Right forelimb (tissue), 1 donor: ENCODE results near the gene PRELID3B.
"Not testable (repeated sequence)": the region's sequence is repeated elsewhere in the genome, so short reads cannot be mapped to it uniquely, and the experiment has no call there.

Source experiments
- DNase-seq: peaks from one replicate; pipeline ENCODE4 v3.0.0-alpha.2; 2018

PRELID3B gene

GRCh38 chr20:59025086-59025485, 17.5 kb downstream of the PRELID3B start:
- no peak for DNase-seq

DNA sequence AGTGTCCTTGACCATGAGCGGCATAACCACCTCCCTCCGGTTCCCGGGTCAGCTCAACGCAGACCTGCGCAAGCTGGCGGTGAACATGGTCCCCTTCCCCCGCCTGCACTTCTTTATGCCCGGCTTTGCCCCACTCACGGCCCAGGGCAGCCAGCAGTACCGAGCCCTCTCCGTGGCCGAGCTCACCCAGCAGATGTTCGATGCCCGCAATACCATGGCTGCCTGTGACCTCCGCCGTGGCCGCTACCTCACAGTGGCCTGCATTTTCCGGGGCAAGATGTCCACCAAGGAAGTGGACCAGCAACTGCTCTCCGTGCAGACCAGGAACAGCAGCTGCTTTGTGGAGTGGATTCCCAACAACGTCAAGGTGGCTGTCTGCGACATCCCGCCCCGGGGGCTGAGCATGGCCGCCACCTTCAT, 18.5 kb downstream of the PRELID3B start:
- no peak for DNase-seq

GRCh38 chr20:59023616-59024015, 19.0 kb downstream of the PRELID3B start:
- no peak for DNase-seq

DNA sequence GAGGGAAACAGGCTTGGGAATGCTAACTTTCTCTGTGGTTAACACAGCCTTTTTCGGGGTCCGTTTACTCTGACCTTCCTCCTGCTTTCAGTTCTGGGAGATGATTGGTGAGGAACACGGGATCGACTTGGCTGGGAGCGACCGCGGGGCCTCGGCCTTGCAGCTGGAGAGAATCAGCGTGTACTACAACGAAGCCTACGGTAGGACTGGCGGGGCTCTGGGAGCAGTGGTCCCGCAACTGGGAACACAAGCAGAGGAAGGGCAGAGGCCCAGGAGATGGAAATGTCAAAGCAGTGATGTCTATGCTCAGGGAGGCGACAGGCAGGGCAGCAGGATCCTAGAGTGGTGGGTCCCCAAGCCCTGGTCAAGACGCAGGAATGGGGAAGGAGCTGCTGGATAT, 19.8 kb downstream of the PRELID3B start:
- no peak for DNase-seq

DNA sequence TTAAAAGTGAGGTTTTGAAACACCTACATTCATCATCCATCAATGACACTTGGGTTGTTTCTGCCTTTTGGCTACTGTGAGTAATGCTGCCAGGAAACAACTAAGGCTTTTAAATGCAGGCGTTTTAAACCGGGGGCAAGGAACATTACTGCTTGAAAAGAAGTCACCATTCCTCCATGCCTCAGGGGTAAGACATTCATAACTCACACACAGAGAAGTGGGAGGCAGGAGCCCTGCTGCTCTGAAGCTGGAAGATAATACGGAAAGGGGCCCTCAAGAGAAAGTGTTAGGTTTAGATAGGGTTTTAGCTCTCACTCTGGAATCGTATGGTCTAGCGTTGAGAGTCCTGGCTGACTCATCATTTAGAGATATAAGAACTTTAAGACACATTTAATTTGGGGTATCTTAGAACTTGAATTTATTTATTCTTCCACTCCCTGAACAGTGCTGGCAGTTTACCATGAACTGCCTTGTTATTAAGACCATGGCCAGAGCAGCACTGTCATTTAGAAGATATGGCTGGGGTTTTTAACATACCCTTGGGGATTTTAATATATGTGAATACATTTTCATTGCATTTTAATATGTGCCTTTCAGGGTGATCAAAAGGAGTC, 21.5 kb downstream of the PRELID3B start:
- DNase-seq = no peak

GRCh38 chr20:59019217-59019616, 23.4 kb downstream of the PRELID3B start, which contains the start of gene TUBB1:
TUBB1 (plus strand) TSS chr20:59019429; CDS start chr20:59019523, 94 bp downstream.
- DNase-seq = no peak

DNA sequence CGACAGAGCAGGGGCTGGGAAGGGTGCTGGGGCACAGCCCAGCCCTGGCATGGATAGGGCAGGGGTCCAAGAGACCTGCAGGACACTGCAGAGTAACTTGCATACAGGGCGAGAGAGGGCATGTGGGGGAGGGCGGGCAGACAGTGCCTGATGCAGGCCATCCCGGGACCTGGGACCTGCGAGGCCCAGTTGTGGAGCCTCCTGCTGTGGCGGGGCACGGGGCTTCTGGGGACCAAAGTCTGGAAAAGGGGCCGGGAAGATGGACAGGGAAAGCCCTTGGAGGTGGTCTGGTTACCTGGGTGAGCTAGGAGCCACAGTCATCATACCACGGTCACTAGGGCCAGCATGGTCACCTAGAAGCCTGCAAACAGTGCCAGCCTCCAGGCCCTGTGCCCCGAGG, 23.8 kb downstream of the PRELID3B start:
- DNase-seq = no peak

DNA sequence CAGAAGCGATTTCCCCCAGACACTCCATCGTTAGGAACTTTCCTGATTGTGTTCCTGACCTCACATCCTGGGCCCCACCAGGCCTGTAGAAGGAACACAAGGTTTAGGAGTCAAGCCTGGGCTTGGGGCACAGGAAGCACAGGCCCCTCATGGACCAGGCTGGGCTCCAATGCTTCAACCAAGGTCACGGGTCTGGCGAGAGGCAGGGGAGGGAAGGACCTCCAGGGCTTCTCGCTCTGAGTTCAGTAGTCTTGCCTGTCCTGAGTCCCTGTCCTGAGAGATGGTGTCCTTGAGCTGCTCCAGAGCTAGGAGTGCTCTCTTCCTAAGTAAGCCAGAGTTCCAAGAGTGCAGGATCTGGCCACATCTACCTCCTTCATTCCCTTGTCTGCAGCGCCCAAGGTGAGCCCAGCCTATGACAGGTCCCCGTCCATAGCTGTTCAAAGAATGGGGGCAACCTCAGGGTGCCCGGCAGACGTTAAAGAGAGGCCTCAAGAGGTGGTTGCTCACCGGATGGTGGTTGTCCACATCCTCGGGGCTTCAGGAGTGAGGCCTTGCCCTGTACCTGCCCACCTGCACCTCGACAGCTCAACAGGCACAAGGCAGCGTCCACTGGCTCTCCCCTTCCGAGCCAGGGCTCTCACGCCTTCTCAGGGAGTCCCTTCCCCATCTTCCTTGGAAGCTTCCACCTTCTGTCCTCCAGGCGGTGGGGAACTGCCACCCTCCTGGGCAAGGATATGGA, 24.9 kb downstream of the PRELID3B start:
- DNase-seq = no peak

DNA sequence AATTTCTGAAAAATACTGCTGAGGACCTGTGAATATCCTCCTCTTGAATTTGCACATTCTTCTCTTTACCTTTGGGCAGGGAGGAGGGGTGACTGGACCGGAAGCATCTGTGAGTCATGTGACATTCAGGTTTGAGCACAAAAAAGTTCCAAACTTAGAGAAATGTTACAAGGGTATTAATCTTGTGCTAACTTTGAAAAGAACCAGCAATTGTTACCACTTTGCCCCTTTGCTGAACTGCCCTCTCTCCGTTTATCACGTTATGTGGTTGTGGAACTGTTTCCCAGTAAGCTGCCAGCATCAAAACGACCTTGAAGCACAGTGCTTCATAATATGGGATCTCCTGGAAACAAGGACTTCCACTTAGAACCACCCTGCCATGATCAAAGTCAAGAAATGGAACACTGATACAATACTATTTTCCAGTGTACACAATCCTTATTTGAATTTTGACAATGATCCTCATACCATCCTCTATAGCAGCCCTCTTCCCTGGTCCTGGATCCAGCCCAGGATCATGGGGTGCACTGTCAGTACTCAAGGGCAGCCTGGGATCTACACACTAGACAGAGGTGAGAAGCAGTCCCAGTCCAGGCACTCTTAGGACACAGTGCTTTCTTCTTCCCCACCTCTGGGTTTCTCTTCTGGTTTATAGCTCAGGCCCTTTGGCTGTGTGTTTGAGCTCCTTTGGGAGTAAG, 25.6 kb downstream of the PRELID3B start:
- DNase-seq = no peak

DNA sequence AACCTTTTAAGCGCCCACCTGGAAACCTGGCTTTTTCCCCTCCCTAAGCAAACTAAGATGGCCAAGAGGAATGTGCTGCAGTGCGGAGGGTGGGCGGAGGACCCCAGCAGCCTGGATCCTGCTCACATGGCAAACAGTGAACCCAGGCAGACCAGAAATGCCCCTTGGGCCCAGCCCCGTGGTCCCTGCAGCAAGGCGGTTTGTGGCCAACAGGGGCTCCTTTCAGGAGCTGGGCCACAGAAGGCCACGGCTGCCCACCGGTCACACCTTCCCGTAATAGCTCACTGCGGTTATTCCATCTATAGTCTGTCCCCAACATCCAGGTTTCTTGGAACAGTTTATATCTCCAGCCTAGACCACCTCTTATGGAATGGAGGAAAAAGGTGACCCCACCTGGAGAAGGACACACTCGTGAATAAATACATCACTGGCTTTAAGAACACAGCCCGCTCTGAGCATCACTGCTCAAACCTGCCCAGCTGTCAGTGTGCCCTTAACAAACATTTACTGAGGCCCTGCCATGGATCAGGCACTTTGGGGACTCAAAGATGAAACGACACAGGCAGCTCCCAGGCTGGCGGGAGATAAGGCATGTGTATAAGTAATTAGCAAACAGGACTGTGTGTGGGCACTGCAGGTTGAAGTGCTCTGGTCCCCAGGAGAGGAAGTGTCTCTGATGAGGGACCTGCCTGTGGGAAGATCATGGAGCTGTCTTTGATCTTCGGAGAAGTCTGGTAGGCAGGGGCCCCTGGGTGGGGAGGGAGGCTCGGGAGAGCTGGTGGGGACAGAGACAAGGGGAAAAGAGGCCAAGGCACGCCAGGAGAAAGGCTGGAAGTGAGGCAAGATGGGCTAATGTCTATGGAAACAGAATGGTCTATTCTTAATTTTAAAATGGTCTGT, 26.5 kb downstream of the PRELID3B start:
- DNase-seq = no peak

DNA sequence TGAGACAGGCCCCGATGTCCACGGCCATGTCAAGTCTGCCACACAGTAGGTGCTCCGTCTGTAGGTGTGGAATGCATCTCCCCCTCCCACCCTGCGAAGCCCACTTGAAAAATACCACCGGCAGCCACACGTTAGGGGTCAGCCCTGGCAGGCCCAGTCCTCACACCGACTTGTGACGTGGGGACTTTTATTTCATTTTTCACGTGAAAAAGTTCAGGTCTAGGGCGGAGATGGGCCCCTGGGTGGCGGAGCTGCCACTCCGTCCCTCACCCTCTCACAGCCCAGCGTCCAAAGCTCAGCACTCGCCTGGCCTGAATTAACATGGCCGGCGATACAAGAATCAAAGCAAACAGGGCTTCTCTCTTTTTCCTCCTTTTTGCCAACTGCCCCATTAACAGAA, 27.2 kb downstream of the PRELID3B start:
- no peak for DNase-seq

GRCh38 chr20:59014680-59015389, 27.8 kb downstream of the PRELID3B start:
- no peak for DNase-seq

GRCh38 chr20:59013959-59014608, 28.5 kb downstream of the PRELID3B start:
- DNase-seq = no peak

GRCh38 chr20:59013031-59013951, 29.3 kb downstream of the PRELID3B start:
- no peak for DNase-seq

DNA sequence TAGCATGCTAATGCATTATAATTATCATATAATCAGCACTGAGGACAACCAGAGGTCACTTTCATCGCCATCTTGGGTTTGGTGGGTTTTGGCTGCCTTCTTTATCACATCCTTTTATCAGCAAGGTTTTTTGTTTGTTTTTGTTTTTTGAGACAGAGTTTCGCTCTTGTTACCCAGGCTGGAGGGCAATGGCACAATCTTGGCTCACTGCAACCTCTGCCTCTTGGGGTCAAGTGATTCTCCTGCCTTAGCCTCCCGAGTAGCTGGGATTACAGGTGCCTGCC, 30.8 kb downstream of the PRELID3B start:
- DNase-seq = not testable (repeated sequence)

- no peak for DNase-seq
Observed at GRCh38 chr20:59010995-59011873, 31.4 kb downstream of the PRELID3B start.

DNA sequence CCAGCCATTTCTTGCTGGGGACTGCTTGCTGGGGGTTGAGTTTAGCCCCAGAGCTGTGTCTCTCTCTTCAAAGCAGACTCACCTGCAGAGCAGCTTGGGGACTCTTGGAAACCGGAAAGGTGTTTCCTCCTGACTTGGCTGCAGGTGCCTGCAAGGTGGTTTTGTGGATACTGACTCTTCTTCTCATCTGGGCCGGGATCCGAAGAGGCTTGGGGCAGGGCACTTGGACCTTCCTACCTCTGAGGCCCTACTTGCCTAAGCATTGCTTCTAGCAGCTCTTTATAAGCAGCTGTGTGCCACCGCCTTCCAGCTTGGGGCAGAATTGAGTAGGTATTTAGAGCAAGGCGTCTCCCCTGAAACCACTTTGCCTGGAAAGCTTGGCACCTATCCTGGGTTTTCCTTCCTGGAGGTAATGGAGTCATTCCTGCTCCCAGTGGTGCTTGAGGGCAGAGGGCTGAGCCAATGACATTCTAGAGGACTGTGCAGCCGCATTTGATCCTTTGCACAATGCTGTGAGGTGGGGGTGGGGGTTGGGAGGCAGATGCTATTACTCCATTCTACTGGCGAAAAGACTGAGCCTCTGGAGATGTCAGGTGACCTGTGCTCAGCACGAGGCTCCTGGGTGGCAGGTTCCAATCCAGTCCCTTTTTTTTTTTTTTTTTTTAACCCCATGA, 32.1 kb downstream of the PRELID3B start:
- no peak for DNase-seq

DNA sequence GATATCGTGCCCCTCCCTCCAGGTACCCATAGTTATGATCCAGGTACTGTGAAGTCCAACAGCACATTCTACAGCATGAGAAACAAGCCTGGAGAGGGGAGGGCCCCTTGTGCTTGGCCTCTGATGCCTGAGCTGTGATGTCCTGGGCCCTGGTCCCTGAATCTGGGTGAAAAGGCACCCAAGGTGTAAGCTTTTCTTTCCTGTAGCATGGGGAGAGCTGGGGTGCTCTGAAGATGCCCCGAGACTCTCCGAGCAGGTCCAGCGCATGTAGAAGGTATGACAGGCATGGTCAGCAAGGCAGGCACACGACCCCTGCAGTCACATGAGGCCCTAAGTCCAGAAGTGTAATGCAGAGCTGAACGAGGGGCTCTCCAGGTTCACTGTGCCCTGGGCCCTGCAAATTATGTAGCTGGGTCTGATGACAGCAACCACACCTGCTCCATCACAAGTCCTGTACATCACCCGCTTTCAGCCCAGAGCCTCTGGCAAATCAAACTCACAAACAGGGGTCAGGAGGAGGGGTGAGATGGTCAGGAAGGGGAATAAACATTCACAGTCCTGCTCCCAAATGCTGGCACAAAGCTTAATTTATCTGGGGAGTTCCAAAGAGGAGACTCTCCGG, 33.8 kb downstream of the PRELID3B start:
- no peak for DNase-seq
